Sigmoid colon (tissue), 7 donors: ENCODE data around the gene UVRAG. TPM values are rescaled to one million over a fixed set of nuclear protein-coding genes. Genes with fewer than 3 reads are reported as not detected.

ENCODE experiments used
- DNase-seq: peaks from one replicate; pipeline ENCODE4 v3.0.0-alpha.2; 2019
- H3K27ac ChIP-seq, 4 donors: fragments of 200-600 bp; sonication (generic); one replicate each; pipeline ENCODE4 v1.5.1; 2016 to 2019; ENCODE audit warnings: mild to moderate bottlenecking in 1 of 4
- H3K27me3 ChIP-seq, 3 donors: fragments of 200-600 bp; sonication (generic); one replicate each; pipeline ENCODE4 v1.5.1; 2019; ENCODE audit warnings: mild to moderate bottlenecking in 1 of 3
- H3K36me3 ChIP-seq, 4 donors: fragments of 200-600 bp; sonication (generic); one replicate each; pipeline ENCODE4 v1.5.1; 2016 to 2019
- H3K4me1 ChIP-seq, 4 donors: fragments of 200-600 bp; sonication (generic); one replicate each; pipeline ENCODE4 v1.5.1; 2017 to 2019
- H3K4me3 ChIP-seq, 4 donors: fragments of 200-600 bp; sonication (generic); one replicate each; pipeline ENCODE4 v1.5.1; 2017 to 2019; ENCODE audit warnings: mild to moderate bottlenecking in 2 of 4, moderate library complexity in 1 of 4
- H3K9me3 ChIP-seq, 4 donors: fragments of 200-600 bp in 3 of 4; sonication (generic) in 3 of 4; one replicate each; pipeline versions ENCODE4 v1.5.1 to v1.6.1; 2013 to 2019
- CTCF ChIP-seq, 4 experiments: fragments of 450-650 bp in 3 of 4; fragments of 200-600 bp in 1 of 4; IDR thresholded peaks; one replicate each; pipeline ENCODE4 v1.5.1; 2016 to 2019; ENCODE audit warnings: antibody characterized with exemption in 4 of 4, mild to moderate bottlenecking in 3 of 4, moderate library complexity in 2 of 4
- EP300 ChIP-seq, 4 donors: sonication (generic); formaldehyde crosslinking; IDR thresholded peaks; one replicate each; pipeline ENCODE4 v1.6.1; 2017; ENCODE audit warnings: antibody characterized with exemption in 4 of 4
- POLR2A ChIP-seq, 2 donors: fragments of 450-650 bp; IDR thresholded peaks; one replicate each; pipeline ENCODE4 v1.6.1; 2016; ENCODE audit warnings: antibody characterized with exemption in 2 of 2, mild to moderate bottlenecking in 2 of 2, moderate library complexity in 2 of 2
- POLR2AphosphoS5 ChIP-seq, 4 donors: sonication (generic); formaldehyde crosslinking; IDR thresholded peaks; one replicate each; pipeline ENCODE4 v1.6.1; 2017; ENCODE audit warnings: antibody characterized with exemption in 4 of 4
- WGBS, 2 donors: extraction: QIAGEN DNeasy Blood & Tissue Kit; methylation state at CpG; one replicate each; pipeline ENCODE4 v1.1.7; 2013; 5-methylcytosine and 5-hydroxymethylcytosine counted together
- intact Hi-C: fragments of 100-400 bp; cut with DNase I; formaldehyde crosslinking; loops from one replicate; pipeline ENCODE4 v1.15.1; 2023
- polyA plus RNA-seq, 3 donors: library from polyadenylated mRNA; stranded (reverse); fragments of 200-250 nt; gene quantifications; one replicate each; pipeline ENCODE4 v1.2.3, GENCODE V29; 2013
- total RNA-seq, 4 donors: library from RNA; depleted of rRNA; stranded (reverse); fragments of >200 nt; gene quantifications; one replicate each; pipeline ENCODE4 v1.1.0, GENCODE V29; 2016
- donor health status: healthy with polysubstance abuse.
- donor health status: Bipolar disorder and iron deficiency.
- donor health status: healthy.

The UVRAG gene
- total and polyA plus RNA-seq, 7 donors = 4.9 to 43.2 (median 29.3) TPM

- Histone ChIP-seq H3K4me3 (no peak overlapping the region), H3K9me3 (no peaks in the 10 kb centered on the region), H3K27me3 (no peaks in the 10 kb centered on the region), H3K27ac (peak overlapping the region; percentile 78 to 92 (median 86)), H3K4me1 (peaks cover 0 to 83% (median 64%) of the 10 kb centered on the region in 4 donors), H3K36me3 (no peaks in the 10 kb centered on the region)
- DNase-seq = no peak
- TF ChIP-seq POLR2AphosphoS5 (IDR thresholded peaks at IDR 0.05) (no peak), POLR2A (IDR thresholded peaks at IDR 0.05) (no peak), EP300 (IDR thresholded peaks at IDR 0.05) (no peak), CTCF (IDR thresholded peaks at IDR 0.05) (no peak)
- intact Hi-C loops = no loop called here
- WGBS, 2 donors = 22 to 50% methylated on average over 4 of the region's 4 CpGs
Measured at GRCh38 chr11:75823946-75824345, 8.9 kb downstream of the UVRAG start.

DNA sequence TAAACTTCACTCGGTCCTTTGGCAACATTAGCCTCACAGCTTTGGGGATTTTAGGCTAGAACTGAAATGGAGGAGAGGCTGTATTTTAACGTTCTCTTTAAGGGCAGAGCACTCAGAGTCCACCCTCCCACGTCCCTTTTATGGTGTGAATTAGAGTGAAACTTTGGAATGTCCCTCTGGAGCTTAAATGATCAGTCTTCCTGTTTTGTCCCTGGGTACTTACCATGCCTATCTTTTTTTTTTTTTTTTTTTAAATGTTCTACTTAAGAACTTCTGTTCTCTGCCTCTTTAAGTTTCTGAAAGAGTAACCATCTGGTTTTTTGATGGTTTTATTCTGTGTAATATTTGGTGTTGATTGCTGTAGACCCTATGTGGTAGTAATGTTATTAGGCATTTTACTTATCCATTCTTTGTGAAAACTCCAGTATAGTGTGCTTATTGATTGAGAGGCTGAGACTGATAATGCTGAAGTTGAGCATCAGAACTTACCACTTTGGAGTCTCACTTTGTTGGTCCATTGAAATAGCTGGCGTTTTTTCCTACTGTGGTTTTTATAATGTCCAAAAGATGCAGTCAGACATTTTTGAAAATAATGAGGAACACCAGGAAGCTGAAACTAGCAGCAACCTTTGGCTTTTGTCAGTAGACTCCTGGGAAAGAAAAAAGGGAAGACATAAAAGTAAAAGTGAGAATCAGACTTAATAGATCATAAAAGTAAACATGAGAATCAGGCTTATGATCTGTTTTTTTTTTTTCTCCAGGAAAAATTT, 11.6 kb downstream of the UVRAG start:
- Histone ChIP-seq H3K27ac (peak overlapping the region; percentile 78 to 92 (median 86)), H3K4me3 (no peak overlapping the region), H3K4me1 (peaks cover 0 to 94% (median 70%) of the 10 kb centered on the region in 4 donors), H3K9me3 (no peaks in the 10 kb centered on the region), H3K27me3 (no peaks in the 10 kb centered on the region), H3K36me3 (no peaks in the 10 kb centered on the region)
- 32 to 48% methylated on average over 4 of the region's 4 CpGs for WGBS, 2 donors
- DNase-seq = no peak
- no peak for TF ChIP-seq EP300 (IDR thresholded peaks at IDR 0.05)
- TF ChIP-seq POLR2A (IDR thresholded peaks at IDR 0.05) = no peak
- no peak for TF ChIP-seq POLR2AphosphoS5 (IDR thresholded peaks at IDR 0.05)
- no peak for TF ChIP-seq CTCF (IDR thresholded peaks at IDR 0.05)
- intact Hi-C loops = loop anchor here (5.0 kb wide), 1 partner anchor 411 kb away; no protein-coding TSS in a partner anchor

DNA sequence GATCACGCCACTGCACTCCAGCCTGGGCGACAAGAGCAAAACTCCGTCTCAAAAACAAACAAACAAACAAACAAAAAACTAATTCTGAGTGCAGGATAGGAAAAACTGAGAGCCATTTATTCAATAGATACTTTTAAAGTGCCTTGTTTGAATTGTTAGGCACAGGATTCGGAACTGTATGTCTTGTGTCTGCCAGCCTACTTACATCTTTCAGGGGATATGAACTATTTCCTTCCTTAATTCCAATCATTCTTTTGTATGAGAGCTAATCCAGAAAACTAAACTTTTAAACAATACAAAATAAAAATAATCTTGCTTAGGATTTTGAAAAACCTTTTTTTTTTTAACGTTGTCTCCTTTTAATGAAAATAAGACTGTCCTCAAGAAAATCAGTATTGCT, 12.6 kb downstream of the UVRAG start:
- Histone ChIP-seq H3K9me3 (no peaks in the 10 kb centered on the region), H3K4me3 (no peak overlapping the region), H3K27ac (peak overlapping the region; percentile 78 to 92 (median 86)), H3K4me1 (peaks cover 0 to 94% (median 62%) of the 10 kb centered on the region in 4 donors), H3K27me3 (no peaks in the 10 kb centered on the region), H3K36me3 (no peaks in the 10 kb centered on the region)
- no peak for DNase-seq
- WGBS, 2 donors = 81 to 86% methylated on average over 5 of the region's 5 CpGs
- TF ChIP-seq POLR2AphosphoS5 (IDR thresholded peaks at IDR 0.05) (no peak), CTCF (IDR thresholded peaks at IDR 0.05) (no peak), EP300 (IDR thresholded peaks at IDR 0.05) (no peak), POLR2A (IDR thresholded peaks at IDR 0.05) (no peak)
- intact Hi-C loops = loop anchor here (5.0 kb wide), 1 partner anchor 410 kb away; no protein-coding TSS in a partner anchor

GRCh38 chr11:75831915-75832502, 17.0 kb downstream of the UVRAG start:
- Histone ChIP-seq H3K9me3 (no peaks in the 10 kb centered on the region), H3K36me3 (no peaks in the 10 kb centered on the region), H3K27me3 (no peaks in the 10 kb centered on the region), H3K4me3 (no peak overlapping the region), H3K4me1 (peaks cover 0 to 53% (median 24%) of the 10 kb centered on the region in 4 donors), H3K27ac (no peak overlapping the region)
- TF ChIP-seq POLR2A (IDR thresholded peaks at IDR 0.05) (no peak), POLR2AphosphoS5 (IDR thresholded peaks at IDR 0.05) (peak in 1 of 4 donors; percentile 12), EP300 (IDR thresholded peaks at IDR 0.05) (peak in 3 of 4 donors; percentile 6 to 86 (median 58)), CTCF (IDR thresholded peaks at IDR 0.05) (no peak)
- intact Hi-C loops = no loop called here
- no peak for DNase-seq
- WGBS, 2 donors = 92 to 96% methylated on average over 6 of the region's 6 CpGs
